GM19468 (cell line): ENCODE data around the gene HS1BP3.

Source experiments
- ATAC-seq: cut with Tn5 transposase; IDR thresholded peaks from one replicate; pipeline ENCODE4 v1.9.1; 2021; ENCODE audit warnings: mild to moderate bottlenecking, moderate library complexity, moderate number of reproducible peaks; ENCODE audit not compliant: unreplicated experiment; ENCODE audit errors: extremely low read depth

Gene HS1BP3

DNA sequence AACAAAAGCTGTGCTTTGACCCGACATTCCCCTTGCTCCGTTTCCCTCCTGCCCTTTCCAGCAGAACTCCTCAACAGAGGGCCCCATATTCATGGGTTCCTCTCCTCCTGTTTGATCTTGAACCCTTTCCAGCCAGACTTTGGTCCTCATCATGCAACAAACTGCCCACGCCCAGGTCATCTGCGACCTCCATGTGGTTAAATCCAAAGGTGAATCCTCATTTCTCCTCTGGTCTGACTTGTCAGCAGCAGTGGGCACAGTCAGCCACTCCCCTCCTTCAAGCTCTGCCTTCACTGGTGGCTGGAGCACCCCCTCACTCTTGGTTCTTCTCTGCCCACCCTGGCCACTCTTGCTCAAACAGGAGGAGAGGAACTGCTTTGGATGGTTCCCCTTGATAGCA, 2.7 kb downstream of the HS1BP3 start:
- no peak for ATAC-seq

DNA sequence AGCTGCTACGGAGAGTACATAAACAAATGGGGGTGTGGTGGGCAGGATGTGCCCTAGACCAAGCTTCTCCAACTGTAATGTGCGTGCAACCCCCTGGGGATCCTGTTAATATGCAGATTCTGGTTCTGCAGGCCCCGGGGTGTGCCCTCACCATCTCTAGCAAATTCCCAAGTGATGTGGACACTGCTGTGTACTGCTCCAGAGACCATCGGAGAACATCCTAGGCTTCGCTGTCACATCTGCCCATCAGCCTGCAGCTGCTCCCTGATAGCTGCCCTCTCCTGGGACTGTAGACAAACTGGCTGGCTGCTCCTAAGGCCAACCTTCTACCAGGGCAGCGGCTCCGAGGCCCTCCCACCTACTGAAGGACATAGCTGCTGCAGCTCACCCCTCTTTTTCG, 3.2 kb downstream of the HS1BP3 start:
- ATAC-seq: no peak

DNA sequence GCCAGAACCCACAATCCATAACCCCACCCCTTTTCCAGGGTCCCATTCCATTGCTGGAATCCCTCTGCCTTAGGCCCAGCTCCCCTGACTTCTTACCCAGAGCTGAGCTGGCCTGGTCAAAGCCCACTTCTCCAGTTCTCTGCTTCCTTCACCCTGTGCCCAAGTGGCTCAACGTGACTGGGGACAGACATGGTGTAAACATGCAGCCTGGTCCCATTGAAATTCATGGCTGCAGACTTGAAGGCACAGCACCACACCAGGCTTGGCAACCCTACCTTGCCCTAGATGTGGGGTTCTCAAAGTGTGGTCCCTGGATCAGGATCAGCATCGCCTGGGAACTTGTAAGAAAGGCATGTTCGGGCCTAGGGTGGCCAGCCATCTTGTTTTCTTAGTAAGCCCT, 3.7 kb downstream of the HS1BP3 start:
- ATAC-seq: no peak

DNA sequence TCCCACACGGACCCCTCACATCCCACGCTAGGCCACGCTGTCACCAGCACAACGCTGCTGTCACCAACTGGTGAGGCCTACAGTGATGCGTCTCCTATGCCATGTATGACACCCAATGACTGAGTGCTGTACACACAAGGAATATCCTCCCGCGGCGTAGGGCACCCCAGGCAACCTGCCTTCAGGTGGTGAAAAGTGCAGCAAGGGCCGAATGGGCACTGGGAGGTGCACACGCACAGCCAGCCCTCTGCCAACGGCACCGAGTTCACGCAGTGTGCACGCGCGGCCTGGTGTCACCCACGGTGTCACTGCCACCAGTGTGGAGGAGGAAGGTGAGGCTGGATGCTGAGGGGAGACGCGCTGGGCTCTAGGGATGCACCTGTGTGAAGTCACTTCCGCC, 4.5 kb downstream of the HS1BP3 start:
- ATAC-seq: no peak

DNA sequence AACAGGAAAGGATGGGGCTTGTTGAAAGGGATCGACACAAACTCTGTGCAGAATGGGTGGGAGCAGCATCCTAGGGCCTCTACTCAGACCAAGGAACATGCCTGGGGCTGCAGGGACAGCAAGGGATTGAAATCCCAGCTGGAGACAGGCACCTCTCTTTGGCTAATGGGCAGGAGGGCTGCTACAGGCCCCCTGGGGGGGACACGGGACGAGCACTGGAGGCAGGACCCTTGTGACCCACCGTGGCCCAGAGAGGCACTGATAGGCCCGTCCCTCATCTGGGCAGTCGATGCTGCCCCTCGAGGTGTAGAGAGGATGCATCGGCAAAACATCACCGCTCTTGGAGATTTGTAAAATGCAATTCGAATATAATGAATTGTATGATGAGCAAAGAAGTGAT, 5.1 kb downstream of the HS1BP3 start:
- ATAC-seq: no peak

DNA sequence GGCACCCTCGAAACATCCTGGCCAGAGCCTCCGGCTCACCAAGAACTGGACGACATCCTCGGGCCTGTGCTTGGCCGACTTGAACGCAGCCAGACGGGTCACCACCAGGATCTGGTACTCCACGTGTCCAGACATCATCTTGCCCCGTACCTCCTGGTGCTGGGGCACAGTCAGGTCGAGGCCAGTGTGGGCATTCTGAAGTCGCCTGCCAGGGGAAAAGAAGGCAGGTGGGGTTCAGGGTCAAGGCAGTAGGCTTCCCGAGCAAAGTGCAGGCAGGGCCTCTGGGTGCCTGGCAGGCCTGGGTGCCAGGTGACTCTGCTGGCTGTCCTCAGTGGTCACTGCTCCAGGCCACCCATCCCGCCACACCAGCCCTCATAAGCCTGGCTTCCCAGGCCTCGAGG, 5.6 kb downstream of the HS1BP3 start:
- ATAC-seq: no peak

DNA sequence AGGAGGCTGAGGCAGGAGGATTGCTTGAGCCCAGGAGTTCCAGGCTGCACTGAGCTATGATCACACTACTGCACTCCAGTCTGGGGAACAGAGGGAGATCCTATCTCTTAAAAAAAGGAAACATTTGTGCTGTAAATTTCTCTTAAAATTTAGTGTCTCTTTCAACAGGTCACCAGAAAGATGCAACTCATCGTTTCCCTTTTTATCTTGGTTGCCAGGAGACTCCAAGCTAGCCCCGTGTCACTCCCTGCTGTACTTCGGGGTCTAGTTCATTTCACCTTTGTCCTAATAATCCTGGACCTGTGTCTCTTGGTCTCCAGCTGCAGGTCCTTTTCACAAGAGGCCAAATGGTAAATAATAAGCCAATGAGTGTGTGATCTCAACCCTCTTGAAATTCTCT, 7.1 kb downstream of the HS1BP3 start:
- no peak for ATAC-seq

DNA sequence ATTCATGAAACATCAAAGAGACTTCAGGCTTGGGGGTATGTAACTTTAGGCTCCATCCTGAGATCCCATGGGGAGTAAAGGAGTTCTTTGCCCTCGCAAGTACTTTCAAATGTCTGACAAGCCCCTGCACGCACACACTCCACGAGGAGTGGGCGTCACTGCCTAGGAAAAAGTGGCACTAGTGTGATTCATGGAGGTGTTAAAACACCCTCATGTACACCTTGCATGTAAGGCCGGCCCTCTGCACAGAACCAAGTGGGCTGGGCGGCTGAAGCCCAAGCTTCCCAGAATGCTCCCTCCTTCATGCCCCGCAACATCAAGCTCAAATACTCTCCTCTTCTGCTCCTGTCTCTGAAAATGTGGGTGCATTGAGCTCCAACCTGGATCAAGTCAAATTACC, 7.8 kb downstream of the HS1BP3 start:
- no peak for ATAC-seq

DNA sequence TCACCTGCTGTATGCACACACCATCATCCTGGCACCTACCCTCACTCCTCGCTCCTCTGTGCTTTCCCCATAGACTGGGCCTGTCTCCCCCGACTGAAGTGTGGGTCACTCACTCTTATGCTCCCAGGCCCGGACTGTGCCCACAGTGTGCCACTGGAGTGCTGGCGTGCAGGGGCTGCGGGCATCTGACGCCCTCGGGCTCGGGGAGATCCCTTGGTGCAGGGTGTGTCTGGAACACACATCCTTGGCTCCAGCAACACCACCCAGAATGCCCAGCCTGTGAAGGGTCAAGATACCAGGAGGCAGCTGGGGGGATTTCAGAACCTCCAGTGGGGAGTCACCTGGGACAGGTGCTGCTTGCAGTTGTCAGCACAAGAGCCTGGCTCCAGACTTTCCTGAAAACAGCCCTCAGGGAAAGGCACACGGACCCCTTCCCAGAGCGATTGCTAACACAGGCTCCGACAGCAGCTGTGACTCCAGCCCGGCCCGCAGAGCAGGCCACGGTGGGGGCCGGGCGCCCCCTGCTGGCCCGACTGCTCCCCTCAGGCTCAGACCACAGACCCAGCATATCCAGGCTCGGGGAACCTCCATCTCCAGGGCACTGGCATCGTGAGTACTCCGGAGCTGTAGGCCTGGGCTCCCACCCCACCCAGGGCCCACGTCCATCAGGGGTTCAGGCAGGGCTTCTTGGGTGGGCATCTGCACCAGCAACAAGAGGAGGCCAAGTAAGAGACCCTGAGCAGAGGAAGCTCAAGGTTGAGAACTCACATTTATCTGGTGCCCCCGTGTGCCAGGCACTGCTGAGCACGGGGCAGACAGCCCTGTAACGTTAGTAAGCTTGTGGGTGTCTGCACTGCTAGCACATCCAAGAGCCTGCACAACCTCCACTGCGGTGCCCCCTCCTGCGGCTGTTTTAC, 8.6 kb downstream of the HS1BP3 start:
- peak; percentile 84 for ATAC-seq

DNA sequence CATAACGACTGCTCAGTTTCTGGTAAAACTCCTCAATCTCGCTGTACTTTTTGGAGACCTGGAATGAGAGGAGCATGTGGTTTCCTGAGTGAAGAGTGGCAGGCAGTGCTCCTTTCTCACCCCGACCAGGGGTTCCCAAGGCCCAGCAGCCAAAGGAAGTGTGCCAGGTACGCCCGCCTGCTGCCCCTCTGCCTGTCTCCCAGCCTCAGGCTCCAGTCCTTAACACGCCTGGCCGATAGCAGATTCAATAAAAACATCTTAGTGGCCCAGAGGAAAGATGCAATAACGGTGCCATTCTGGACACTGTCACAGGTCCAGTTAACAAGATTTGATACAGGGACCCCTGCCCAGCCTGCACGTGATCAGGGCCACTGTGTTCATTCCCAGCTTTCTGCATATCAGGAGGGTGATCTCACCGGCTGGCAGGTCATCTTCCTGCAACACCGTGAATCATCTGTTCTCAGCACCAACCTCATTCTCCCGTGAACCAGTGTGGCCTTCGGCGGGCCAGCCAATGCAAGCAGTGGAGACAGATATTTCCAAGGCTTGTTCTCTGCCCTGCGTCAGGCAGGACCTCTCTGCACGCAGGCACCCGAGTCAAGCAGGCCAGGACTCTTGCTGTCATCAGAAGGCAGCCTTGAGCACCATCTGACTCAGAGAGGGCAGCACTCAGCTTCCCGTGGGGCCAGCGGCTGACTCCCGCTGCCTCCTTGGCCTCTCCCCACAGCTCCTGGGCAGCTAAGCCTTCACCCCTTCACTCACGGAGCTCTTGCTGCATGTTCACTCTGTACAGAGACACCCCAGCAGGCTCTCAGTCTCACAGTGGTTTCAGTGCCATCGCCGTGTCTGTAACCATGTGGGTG, 9.5 kb downstream of the HS1BP3 start:
- no peak for ATAC-seq

DNA sequence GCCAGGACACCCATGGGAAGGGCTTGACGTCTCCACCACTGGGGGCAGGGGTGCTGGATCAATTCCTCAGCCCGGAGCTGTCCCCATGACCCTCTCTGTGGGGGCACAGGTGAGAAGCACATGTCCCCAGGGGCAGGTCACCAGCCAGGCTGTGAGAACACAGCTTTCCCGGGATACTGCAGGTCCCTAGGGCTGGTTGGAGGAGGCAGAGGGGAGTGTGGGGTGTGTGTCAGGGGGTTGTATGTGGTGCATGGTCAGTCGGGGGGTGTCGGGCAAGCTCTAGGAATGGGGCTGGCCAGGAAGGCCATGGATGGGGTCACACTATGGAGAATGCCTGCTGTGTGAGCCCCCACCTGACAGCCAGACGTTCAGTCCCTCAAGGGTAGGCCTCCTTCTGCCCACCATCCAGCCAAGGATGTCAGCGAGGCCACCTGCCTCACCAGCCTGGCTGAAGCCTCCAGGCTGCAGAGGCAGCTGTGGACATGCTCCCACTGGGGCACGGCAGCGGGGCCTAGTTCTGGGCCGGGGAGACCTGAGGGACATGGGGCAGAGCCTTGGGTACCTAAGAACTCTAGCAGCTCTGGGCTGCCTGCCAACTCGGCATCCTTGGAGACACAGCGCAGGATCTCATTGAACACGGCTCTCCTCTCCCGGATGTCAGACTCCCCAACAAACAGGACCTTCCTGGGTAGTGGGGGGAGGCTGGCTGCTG, 10.3 kb downstream of the HS1BP3 start:
- no peak for ATAC-seq

DNA sequence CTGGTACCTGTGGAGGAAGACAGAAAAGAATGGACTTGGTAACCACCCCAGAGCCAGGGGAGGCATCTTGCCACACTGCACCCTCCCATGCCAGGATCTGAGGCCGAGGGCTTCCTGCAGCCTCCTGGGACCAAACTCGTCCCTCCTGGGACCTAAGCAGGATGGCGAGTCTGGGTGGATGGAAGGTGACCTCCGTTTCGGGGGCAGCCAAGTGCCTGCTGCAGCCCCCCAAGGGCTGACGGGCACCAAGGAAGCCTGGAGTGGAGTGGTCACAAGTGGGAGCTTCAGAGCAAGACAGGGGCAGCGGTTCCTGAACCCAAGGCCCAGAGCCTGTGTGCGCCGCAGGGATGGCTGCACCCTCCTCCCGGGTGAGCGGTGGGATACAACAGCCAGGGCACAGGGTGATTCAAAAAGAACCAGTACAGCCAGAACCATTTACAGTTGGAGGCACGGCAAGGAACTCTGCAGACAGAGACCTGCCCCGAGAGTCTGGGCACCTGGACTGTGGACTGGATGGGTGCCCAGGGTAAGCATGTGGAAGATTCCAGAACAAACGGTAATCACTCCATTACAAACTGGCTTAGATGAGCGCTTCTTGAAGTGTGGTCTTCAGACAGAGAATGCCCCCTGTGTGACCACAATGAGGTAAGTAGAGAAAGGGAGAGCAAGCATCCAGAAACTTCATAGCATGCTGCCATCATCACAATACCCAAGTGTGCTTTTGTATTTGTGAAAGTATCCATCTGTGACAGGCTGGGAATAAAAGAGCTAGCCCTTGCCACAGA, 12.1 kb downstream of the HS1BP3 start:
- ATAC-seq: no peak

DNA sequence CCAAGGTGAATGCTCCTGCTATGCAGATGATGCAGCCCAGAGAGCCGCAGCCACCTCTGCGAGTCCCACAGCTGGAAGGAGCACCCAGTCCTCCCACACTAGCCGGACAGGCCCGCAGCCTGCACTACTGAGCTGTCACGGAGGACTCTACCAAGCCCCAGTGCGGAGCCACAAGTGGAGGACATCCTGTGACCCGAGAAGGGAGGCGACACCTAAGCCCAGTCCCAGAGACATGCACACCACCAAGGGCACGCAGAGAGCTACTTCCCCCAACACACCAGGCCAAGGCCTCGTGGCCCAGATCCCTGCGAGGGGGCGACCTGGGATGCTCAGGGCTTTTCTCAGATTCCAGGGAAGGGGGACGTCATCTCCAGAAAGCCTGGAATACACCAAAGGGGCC, 12.9 kb downstream of the HS1BP3 start:
- no peak for ATAC-seq

DNA sequence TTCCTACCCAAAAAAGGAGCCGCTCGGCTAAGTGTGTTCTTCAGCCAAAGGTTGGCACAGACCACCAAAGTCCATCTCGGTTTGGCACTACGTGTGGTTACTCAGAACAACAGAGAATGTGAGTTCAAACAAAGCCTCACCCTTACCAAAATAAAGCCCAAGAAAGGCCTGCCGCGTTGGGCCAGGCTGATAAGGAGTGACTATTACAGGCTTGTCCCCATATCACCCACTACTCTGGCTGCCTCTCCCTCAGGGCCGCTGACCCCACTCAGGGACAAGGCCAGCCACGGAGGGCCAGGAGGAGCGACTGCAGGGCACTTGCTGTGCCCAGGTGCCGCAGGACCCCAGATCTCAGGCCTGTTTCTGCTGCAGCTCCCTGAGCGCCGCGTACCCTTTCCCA, 13.8 kb downstream of the HS1BP3 start:
- no peak for ATAC-seq

DNA sequence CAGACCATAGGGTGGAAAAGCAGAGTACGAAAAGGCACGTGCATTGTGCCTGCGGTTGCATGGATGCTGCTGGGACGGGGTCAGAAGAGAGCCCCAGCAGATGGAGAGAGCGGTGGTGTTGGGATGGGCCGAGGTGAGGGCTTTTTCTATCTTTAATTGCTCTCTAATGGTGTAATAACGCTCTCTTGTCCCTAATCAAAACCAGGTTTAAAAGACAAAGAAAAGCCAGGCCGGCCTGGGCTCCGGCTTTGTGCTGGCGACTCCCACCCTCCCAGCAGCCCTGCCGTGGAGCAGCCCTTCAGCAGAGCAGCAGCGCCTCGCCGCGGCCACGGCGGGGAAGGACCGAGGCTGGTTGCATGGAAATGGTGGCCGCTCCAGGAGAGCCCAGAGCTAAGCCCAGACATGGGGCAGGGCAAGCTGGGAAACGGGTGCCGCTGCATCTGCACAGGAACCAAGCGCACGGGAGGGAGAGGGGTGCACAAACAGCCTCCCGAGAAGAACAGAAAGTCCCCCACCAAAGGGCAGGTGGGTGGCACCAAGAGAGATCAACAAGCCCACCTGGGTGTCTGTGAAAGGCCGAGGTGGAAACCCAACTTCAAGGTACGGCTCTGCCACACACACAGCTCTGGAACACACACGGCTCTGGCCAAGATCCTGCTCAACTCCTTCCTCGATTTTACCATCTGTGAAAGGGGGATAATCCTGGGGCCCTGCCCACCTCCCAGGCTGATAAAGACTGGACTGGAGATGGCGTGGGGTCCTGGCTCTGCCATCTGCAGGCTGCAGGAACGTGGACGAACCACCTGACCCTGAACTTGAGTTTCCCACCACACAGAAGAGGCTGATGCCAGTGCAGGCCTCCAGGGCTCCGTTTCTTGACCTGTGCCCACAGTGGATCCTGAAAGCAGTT, 15.0 kb downstream of the HS1BP3 start:
- no peak for ATAC-seq

DNA sequence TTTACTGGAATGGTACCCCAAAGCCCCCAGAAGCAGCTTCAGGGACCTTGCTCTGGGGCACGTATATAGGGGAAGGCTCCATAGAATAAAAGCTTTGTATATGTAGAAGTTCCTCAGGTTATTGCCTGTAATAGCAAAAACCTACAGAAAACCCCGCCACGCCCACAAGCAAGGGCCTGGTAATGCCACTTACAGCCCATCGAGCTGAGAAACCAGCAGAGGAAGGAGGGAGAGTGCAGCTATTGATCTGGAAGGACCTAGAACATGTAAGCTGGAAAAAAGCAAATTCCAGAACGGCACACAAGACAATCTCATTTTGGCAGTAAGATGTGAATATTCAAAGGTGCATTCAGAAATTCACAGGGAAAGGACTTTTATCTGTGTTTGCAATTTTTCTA, 15.8 kb downstream of the HS1BP3 start:
- ATAC-seq: no peak

DNA sequence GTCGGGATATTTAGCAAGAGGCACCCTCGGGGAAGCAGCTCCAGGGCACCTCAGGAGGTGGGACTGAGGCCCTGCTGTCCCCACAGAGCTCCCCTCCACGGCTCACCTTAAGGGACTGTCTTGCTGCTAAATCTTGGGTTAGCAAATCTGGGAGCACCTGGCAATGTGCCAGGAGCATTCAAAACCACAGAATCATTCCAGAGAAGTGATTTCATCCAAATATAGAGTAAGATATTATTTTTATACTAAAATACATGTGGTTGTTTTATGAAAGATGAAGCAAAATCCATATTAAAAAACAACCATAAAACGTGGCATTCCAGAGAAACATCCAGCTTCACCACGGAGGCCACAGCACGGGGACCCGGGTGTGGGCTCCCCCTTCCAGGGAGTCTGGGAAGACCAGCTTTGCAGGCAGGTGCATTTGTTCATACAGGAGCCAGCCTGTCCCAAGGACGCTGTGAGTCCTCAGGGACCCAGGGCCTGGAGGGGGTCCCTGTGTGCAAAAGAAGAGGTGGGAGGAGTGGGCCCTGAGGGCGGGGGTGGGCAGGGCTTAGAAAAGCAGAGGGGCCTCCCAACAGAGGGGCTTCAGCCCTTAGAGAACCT, 16.3 kb downstream of the HS1BP3 start:
- no peak for ATAC-seq

DNA sequence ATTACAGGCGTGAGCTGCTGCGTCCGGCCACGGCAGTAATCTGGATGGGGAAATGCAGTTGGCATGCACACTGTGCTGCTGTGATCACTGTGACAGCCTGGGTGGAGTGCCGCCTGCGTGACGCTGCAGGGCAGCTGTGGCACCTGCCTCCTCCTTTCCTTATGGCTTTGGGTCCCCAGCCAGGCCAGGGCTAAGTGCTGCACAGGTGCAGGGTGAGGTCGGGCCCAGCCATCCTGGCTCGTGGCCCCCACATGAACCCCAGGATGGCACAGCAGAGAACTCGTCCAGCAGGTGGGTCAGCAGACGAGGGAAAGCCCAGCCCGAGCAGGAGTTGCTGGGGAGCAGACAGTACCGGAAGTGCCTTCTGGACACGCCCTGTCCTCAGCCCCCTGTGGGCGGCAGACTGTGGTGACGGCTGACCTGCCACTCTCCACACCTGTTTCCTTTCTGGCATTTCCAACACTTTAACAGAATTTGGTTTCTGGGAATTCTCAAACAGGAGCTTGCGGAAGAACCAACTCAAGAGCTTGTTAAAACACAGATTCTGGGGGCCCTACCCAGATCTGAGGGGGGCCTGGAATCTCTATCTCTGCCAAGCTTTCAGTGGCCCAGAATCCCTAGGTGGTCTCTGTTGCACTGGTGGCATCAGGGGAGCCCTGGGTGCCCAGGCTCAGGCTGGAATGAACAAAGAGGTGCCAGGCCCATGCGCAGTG, 16.9 kb downstream of the HS1BP3 start:
- no peak for ATAC-seq
